Ishikawa (cell line): ENCODE measurements around the gene MTARC1.

Experiments used
- CREB1 ChIP-seq: IDR thresholded peaks from 2 replicates; pipeline ENCODE4 v1.6.1; 2012; ENCODE audit warnings: low read depth
- EP300 ChIP-seq: IDR thresholded peaks from 2 replicates; pipeline ENCODE4 v1.6.1; 2012; ENCODE audit warnings: borderline replicate concordance
- FOXM1 ChIP-seq: IDR thresholded peaks from 2 replicates; pipeline ENCODE4 v1.6.1; 2012; ENCODE audit warnings: low read depth, borderline replicate concordance
- MAX ChIP-seq: IDR thresholded peaks from 2 replicates; pipeline ENCODE4 v1.6.1; 2012
- NFIC ChIP-seq: IDR thresholded peaks from 2 replicates; pipeline ENCODE4 v1.6.1; 2012
- RAD21 ChIP-seq: IDR thresholded peaks from 2 replicates; pipeline ENCODE4 v1.6.1; 2012; ENCODE audit warnings: low read depth
- REST ChIP-seq: IDR thresholded peaks from 2 replicates; pipeline ENCODE4 v1.6.1; 2012; ENCODE audit warnings: low read depth, mild to moderate bottlenecking
- TAF1 ChIP-seq: IDR thresholded peaks from 2 replicates; pipeline ENCODE4 v1.6.1; 2012; ENCODE audit warnings: low read depth, mild to moderate bottlenecking
- YY1 ChIP-seq: IDR thresholded peaks from 2 replicates; pipeline ENCODE4 v1.6.1; 2012; ENCODE audit warnings: low read depth

- TF ChIP-seq REST (no peak), MAX (no peak), CREB1 (no peak), EP300 (no peak), TAF1 (no peak), NFIC (no peak), RAD21 (no peak), FOXM1 (no peak), YY1 (no peak)
Observed at GRCh38 chr1:220834155-220834870, 47.6 kb downstream of the MTARC1 start.
